Measurements from ENCODE around the gene SPRR3. TPM values are rescaled to one million over a fixed set of nuclear protein-coding genes. Genes with fewer than 3 reads are reported as not detected.

Gene SPRR3
- total RNA-seq, 2 donors from 2014 or later = not detected

DNA sequence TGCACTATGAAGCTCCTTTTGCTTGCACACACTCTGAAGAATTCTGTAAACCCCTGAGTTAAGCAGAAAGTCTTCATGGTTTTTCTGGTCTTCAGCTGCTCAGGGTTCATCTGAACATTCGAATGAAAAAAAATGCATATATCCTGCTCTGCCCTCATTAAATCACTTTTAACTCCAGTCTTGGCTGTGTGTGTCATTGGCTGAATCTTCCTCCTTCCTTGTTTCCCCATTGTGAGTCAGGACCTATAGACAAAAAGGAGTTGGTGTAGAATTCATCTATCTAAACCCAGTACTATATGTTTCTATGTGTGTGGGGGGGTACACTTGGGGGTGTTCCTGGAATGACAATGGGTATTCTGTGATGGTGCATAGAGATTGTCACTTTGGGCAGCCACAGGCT is 22.9 kb downstream of the SPRR3 start:
- no peak for TF ChIP-seq POLR2AphosphoS5 (IDR thresholded peaks at IDR 0.05)
- TF ChIP-seq, protein P1, sequence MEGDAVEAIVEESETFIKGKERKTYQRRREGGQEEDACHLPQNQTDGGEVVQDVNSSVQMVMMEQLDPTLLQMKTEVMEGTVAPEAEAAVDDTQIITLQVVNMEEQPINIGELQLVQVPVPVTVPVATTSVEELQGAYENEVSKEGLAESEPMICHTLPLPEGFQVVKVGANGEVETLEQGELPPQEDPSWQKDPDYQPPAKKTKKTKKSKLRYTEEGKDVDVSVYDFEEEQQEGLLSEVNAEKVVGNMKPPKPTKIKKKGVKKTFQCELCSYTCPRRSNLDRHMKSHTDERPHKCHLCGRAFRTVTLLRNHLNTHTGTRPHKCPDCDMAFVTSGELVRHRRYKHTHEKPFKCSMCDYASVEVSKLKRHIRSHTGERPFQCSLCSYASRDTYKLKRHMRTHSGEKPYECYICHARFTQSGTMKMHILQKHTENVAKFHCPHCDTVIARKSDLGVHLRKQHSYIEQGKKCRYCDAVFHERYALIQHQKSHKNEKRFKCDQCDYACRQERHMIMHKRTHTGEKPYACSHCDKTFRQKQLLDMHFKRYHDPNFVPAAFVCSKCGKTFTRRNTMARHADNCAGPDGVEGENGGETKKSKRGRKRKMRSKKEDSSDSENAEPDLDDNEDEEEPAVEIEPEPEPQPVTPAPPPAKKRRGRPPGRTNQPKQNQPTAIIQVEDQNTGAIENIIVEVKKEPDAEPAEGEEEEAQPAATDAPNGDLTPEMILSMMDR (IDR thresholded peaks at IDR 0.05) = no peak
- TF ChIP-seq POLR2A (IDR thresholded peaks at IDR 0.05) = no peak
- DNase-seq (ENCODE audit: low spot score) = no peak

DNA sequence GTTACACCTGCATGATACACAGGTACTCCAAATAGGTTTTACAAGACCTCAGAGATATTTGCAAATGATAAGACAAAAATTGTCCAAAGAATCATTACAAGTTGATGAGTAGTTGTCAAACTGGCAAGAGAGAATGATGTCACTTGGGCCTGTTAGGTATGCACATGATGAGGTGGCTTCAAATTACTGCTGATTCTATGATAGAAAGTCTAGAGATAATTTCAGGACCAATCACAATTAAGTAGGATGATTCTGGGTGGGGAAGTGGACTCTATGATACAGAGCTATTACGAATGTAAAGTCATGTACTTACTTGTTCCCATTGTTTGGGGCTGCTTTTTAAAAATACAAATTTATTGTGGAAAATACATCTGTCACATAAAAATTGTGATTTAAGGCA is 24.2 kb downstream of the SPRR3 start:
- H3K4me3 ChIP-seq = no peak overlapping the region
- H3K27ac ChIP-seq = no peak overlapping the region
- no peaks in the 10 kb centered on the region for H3K9me3 ChIP-seq
- no peaks in the 10 kb centered on the region for H3K36me3 ChIP-seq
- no peaks in the 10 kb centered on the region for H3K27me3 ChIP-seq (replicated peaks; ENCODE audit: insufficient read depth)
- H3K4me1 ChIP-seq (replicated peaks) = no peaks in the 10 kb centered on the region
- intact Hi-C loops (cut with DNase I) = no loop called here
- TF ChIP-seq, protein P1 (IDR thresholded peaks at IDR 0.05) = no peak
- TF ChIP-seq POLR2A (IDR thresholded peaks at IDR 0.05) (no peak), POLR2AphosphoS5 (IDR thresholded peaks at IDR 0.05) (no peak)
- 50% methylated on average over 1 of the region's 1 CpG for WGBS
- DNase-seq (ENCODE audit: low spot score) = no peak

More for the DNA sequence above, 22.9 kb downstream of the SPRR3 start:
- intact Hi-C loops (cut with DNase I) = no loop called here
- no peak overlapping the region for H3K27ac ChIP-seq
- no peaks in the 10 kb centered on the region for H3K36me3 ChIP-seq
- H3K4me3 ChIP-seq = no peak overlapping the region
- no peaks in the 10 kb centered on the region for H3K4me1 ChIP-seq (replicated peaks)
- no peaks in the 10 kb centered on the region for H3K27me3 ChIP-seq (replicated peaks; ENCODE audit: insufficient read depth)
- 95% methylated on average over 1 of the region's 1 CpG for WGBS
- no peaks in the 10 kb centered on the region for H3K9me3 ChIP-seq

DNA sequence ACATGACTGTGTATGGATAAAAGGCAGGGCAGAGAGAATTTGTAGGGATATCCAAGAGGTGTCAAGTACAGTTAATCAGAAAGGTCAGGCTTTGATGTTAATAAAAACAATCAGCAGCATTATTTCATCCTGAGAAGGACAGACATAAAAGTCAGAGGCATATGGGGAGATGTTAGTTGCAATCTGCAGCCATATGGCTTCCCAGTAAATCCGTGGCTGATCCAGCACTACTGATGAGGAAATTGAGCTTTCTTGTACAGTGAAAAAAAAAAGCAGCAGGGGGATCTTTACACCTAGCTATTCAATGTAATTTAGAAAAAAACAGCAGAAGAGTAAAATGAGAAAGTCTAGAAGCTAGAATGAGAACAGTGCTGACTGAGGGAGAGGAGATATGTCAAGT is 27.2 kb downstream of the SPRR3 start:
- no peak for DNase-seq (ENCODE audit: low spot score)
- H3K9me3 ChIP-seq = no peaks in the 10 kb centered on the region
- WGBS = 76% methylated on average over 1 of the region's 1 CpG
- H3K27me3 ChIP-seq (replicated peaks; ENCODE audit: insufficient read depth) = no peaks in the 10 kb centered on the region
- H3K4me1 ChIP-seq (replicated peaks) = no peaks in the 10 kb centered on the region
- TF ChIP-seq POLR2A (IDR thresholded peaks at IDR 0.05) (no peak), POLR2AphosphoS5 (IDR thresholded peaks at IDR 0.05) (no peak)
- TF ChIP-seq, protein P1 (IDR thresholded peaks at IDR 0.05) = no peak
- no peak overlapping the region for H3K4me3 ChIP-seq
- H3K36me3 ChIP-seq = no peaks in the 10 kb centered on the region
- intact Hi-C loops (cut with DNase I) = no loop called here
- H3K27ac ChIP-seq = no peak overlapping the region

DNA sequence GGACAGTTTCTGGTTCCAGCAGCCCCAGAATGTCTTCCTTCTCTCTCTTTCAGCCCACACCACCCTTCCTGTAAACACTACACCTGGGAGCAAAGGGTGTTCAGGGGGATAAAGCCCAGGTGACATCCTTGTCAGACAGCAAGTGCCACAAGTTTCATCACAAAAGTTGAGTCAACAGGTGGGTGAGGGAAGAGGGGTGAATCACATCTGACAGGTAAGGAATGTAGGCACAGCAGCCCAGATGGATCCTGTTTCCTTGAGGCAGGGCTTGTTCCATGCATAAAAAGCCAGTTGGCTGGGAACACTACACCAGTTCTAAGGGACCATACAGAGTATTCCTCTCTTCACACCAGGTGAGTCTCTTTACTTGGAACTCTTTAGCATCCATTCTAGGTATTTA is 29.3 kb downstream of the SPRR3 start, which contains the start of gene SPRR1B:
Gene SPRR1B, plus strand, starts transcription at position 309 of the 400 bp plus-strand sequence. CDS start 1,143 bp downstream, outside the sequence.
- Histone ChIP-seq H3K36me3 (no peaks in the 10 kb centered on the region), H3K27me3 (replicated peaks; ENCODE audit: insufficient read depth) (no peaks in the 10 kb centered on the region), H3K27ac (no peak within 1 kb of the TSS), H3K4me3 (no peak within 1 kb of the TSS), H3K4me1 (replicated peaks) (no peaks in the 10 kb centered on the region), H3K9me3 (no peaks in the 10 kb centered on the region)
- DNase-seq (ENCODE audit: low spot score) = no peak
- TF ChIP-seq POLR2A (IDR thresholded peaks at IDR 0.05) = no peak
- TF ChIP-seq, protein P1 (IDR thresholded peaks at IDR 0.05) = no peak
- TF ChIP-seq POLR2AphosphoS5 (IDR thresholded peaks at IDR 0.05) = no peak
- intact Hi-C loops (cut with DNase I) = no loop called here

DNA sequence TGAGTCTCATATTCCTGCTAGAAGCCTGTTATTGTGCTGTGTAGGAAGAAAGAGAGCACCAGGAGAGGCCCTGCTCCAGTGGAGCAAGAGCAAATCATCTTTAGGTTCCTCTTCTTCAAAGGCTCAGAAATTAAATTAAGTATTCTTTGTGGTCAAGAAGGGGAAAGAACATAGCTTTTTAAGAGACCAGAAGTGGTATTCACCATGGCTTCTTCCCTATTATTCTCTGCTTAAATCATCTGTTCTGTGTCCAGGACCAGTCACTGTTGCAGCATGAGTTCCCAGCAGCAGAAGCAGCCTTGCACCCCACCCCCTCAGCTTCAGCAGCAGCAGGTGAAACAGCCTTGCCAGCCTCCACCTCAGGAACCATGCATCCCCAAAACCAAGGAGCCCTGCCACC is 30.5 kb downstream of the SPRR3 start:
- H3K36me3 ChIP-seq = no peaks in the 10 kb centered on the region
- no peak overlapping the region for H3K27ac ChIP-seq

More for the DNA sequence above, 30.5 kb downstream of the SPRR3 start:
- Histone ChIP-seq H3K4me3 (no peak overlapping the region), H3K9me3 (no peaks in the 10 kb centered on the region), H3K4me1 (replicated peaks) (no peaks in the 10 kb centered on the region), H3K27me3 (replicated peaks; ENCODE audit: insufficient read depth) (no peaks in the 10 kb centered on the region)
- DNase-seq (ENCODE audit: low spot score) = no peak
- intact Hi-C loops (cut with DNase I) = no loop called here
- TF ChIP-seq POLR2A (IDR thresholded peaks at IDR 0.05) = no peak

All from prostate gland (tissue), 2 donors.